Measurements from ENCODE around the gene OR2S2.

- no peak for TF ChIP-seq CTCF (conservative IDR thresholded peaks at IDR 0.05)
- TF ChIP-seq ZFX (IDR thresholded peaks at IDR 0.05): no peak
Measured at GRCh38 chr9:35915681-35916294, 42.2 kb downstream of the OR2S2 start.
